HG02884 (cell line): ENCODE results near the gene SPECC1L.
A peak's percentile ranks its signal among the peaks of the same experiment; 100 is the strongest.
"Not testable (repeated sequence)": the region's sequence is repeated elsewhere in the genome, so short reads cannot be mapped to it uniquely, and the experiment has no call there.

Source experiments
- ATAC-seq: cut with Tn5 transposase; IDR thresholded peaks from one replicate; pipeline ENCODE4 v1.9.1; 2021; ENCODE audit warnings: mild to moderate bottlenecking, moderate library complexity; ENCODE audit not compliant: unreplicated experiment

The SPECC1L gene

GRCh38 chr22:24270556-24271385, at the start of gene SPECC1L:
Gene SPECC1L (plus strand): TSS chr22:24270831. CDS start chr22:24302232, 31,401 bp downstream.
- peak; percentile 85 for ATAC-seq

GRCh38 chr22:24224468-24224867, 46.2 kb upstream of the SPECC1L start:
- ATAC-seq = no peak

- no peak for ATAC-seq
Observed at GRCh38 chr22:24225044-24225601, 45.5 kb upstream of the SPECC1L start.

- no peak for ATAC-seq
Observed at GRCh38 chr22:24225951-24226350, 44.7 kb upstream of the SPECC1L start.

- no peak for ATAC-seq
Observed at GRCh38 chr22:24230911-24231656, 39.5 kb upstream of the SPECC1L start.

- no peak for ATAC-seq
Observed at GRCh38 chr22:24231706-24232105, 38.9 kb upstream of the SPECC1L start.

- no peak for ATAC-seq
Observed at GRCh38 chr22:24232124-24232523, 38.5 kb upstream of the SPECC1L start.

GRCh38 chr22:24232725-24233124, 37.9 kb upstream of the SPECC1L start:
- no peak for ATAC-seq

GRCh38 chr22:24233235-24233634, 37.4 kb upstream of the SPECC1L start:
- no peak for ATAC-seq

- no peak for ATAC-seq
Observed at GRCh38 chr22:24233816-24234215, 36.8 kb upstream of the SPECC1L start.

GRCh38 chr22:24235315-24235714, 35.3 kb upstream of the SPECC1L start:
- ATAC-seq = no peak

GRCh38 chr22:24236656-24237055, 34.0 kb upstream of the SPECC1L start:
- no peak for ATAC-seq

- not testable (repeated sequence) for ATAC-seq
Observed at GRCh38 chr22:24238101-24238694, 32.4 kb upstream of the SPECC1L start.

GRCh38 chr22:24240381-24240780, 30.2 kb upstream of the SPECC1L start:
- no peak for ATAC-seq

GRCh38 chr22:24240985-24241692, 29.5 kb upstream of the SPECC1L start:
- ATAC-seq = not testable (repeated sequence)

GRCh38 chr22:24243417-24243816, 27.2 kb upstream of the SPECC1L start:
- not testable (repeated sequence) for ATAC-seq

GRCh38 chr22:24244144-24244787, 26.4 kb upstream of the SPECC1L start:
- ATAC-seq = no peak

- not testable (repeated sequence) for ATAC-seq
Observed at GRCh38 chr22:24245030-24245431, 25.6 kb upstream of the SPECC1L start, which contains the start of gene GGT5. Gene GGT5 (minus strand): TSS chr22:24245082. CDS start chr22:24244725, 357 bp downstream.

GRCh38 chr22:24245584-24246561, 24.8 kb upstream of the SPECC1L start:
- ATAC-seq = not testable (repeated sequence)
